Spleen (tissue), 11 donors: ENCODE results near the gene LRIT1. TPM values are rescaled to one million over a fixed set of nuclear protein-coding genes. Genes with fewer than 3 reads are reported as not detected.

Experiments
- DNase-seq: peaks from one replicate; pipeline ENCODE4 v3.0.0-alpha.2; 2020
- H3K27ac ChIP-seq, 8 donors: fragments of 200-600 bp; sonication (generic) in 7 of 8; 1 replicate in 4 of 8; 2 replicates in 4 of 8; pipeline versions ENCODE4 v1.5.0 to v1.8.0; 2016 to 2021; ENCODE audit warnings: inconsistent platforms in 4 of 8, mild to moderate bottlenecking in 4 of 8, moderate library complexity in 1 of 8
- H3K27me3 ChIP-seq, 7 donors: fragments of 200-600 bp; sonication (generic) in 6 of 7; replicated peaks in 1 of 7; 1 replicate in 4 of 7; 2 replicates in 3 of 7; pipeline versions ENCODE4 v1.5.0 to v1.8.0; 2016 to 2021; ENCODE audit warnings: inconsistent platforms in 3 of 7, mild to moderate bottlenecking in 1 of 7
- H3K36me3 ChIP-seq, 6 donors: fragments of 200-600 bp; sonication (generic) in 5 of 6; 1 replicate in 4 of 6; 2 replicates in 2 of 6; pipeline versions ENCODE4 v1.5.0 to v1.8.0; 2016 to 2021; ENCODE audit warnings: inconsistent platforms in 2 of 6
- H3K4me1 ChIP-seq, 6 donors: fragments of 200-600 bp; sonication (generic) in 5 of 6; 1 replicate in 3 of 6; 2 replicates in 3 of 6; pipeline versions ENCODE4 v1.5.0 to v1.8.0; 2016 to 2021; ENCODE audit warnings: inconsistent platforms in 3 of 6
- H3K4me3 ChIP-seq, 8 donors: fragments of 200-600 bp; sonication (generic) in 7 of 8; 1 replicate in 4 of 8; 2 replicates in 4 of 8; pipeline versions ENCODE4 v1.5.0 to v1.8.0; 2016 to 2021; ENCODE audit warnings: inconsistent platforms in 4 of 8, mild to moderate bottlenecking in 4 of 8, moderate library complexity in 2 of 8
- H3K9me3 ChIP-seq, 8 donors: fragments of 200-600 bp; sonication (generic) in 7 of 8; 1 replicate in 4 of 8; 2 replicates in 4 of 8; pipeline versions ENCODE4 v1.5.0 to v1.8.0; 2016 to 2021; ENCODE audit warnings: inconsistent platforms in 4 of 8
- CTCF ChIP-seq, 11 experiments: fragments of 200-600 bp in 7 of 11; fragments of 450-650 bp in 4 of 11; sonication (generic) in 4 of 11; IDR thresholded peaks in 8 of 11; conservative IDR thresholded peaks in 3 of 11; 1 replicate in 7 of 11; 2 replicates in 4 of 11; pipeline versions ENCODE4 v1.4.0 to v1.8.0; 2016 to 2021; ENCODE audit warnings: antibody characterized with exemption in 11 of 11, inconsistent platforms in 4 of 11, mild to moderate bottlenecking in 1 of 11
- POLR2A ChIP-seq, 3 donors: fragments of 450-650 bp; IDR thresholded peaks; one replicate each; pipeline ENCODE4 v1.5.1; 2017; ENCODE audit warnings: antibody characterized with exemption in 3 of 3, mild to moderate bottlenecking in 1 of 3
- POLR2AphosphoS5 ChIP-seq, 3 donors: sonication (generic); formaldehyde crosslinking; IDR thresholded peaks; one replicate each; pipeline ENCODE4 v1.5.1; 2017; ENCODE audit warnings: antibody characterized with exemption in 3 of 3
- WGBS, 5 donors: extraction: QIAGEN DNeasy Blood & Tissue Kit in 3 of 5; methylation state at CpG; one replicate each; pipeline versions ENCODE4 v1.1.5 to v1.1.7; 2013 to 2018; 5-methylcytosine and 5-hydroxymethylcytosine counted together
- intact Hi-C: fragments of 100-400 bp; cut with DNase I; formaldehyde crosslinking; loops from one replicate; pipeline ENCODE4 v1.15.0; 2023; ENCODE audit warnings: low total_unique reads
- polyA plus RNA-seq, 3 donors: library from polyadenylated mRNA; stranded (reverse); fragments of 200-250 nt; gene quantifications; one replicate each; pipeline ENCODE4 v1.2.1, GENCODE V29; 2013
- total RNA-seq, 7 donors: library from RNA; depleted of rRNA in 3 of 7; stranded (reverse); fragments of >200 nt in 3 of 7; fragmentation: NEBNext Ultra II Directional in 4 of 7; extraction: Animal tissue kit (Norgen Biotek cat#: 25700) in 4 of 7; gene quantifications; one replicate each; pipeline versions ENCODE4 v1.1.0 to v1.2.1, GENCODE V29; 2016 to 2021
- donor health status: healthy with polysubstance abuse.
- donor health status: DM: no; HTN: no; CAD: no; lungs with moderate emphysema.
- donor health status: DM: no; HTN: no; CAD: no.
- donor health status: Bipolar disorder and iron deficiency.
- donor health status: healthy.
- donor health status: DM: no; HTN: no; CAD: no.
- donor health status: DM: yes; HTN: yes; CAD: no.

The LRIT1 gene
- total and polyA plus RNA-seq, 10 donors: not detected

DNA sequence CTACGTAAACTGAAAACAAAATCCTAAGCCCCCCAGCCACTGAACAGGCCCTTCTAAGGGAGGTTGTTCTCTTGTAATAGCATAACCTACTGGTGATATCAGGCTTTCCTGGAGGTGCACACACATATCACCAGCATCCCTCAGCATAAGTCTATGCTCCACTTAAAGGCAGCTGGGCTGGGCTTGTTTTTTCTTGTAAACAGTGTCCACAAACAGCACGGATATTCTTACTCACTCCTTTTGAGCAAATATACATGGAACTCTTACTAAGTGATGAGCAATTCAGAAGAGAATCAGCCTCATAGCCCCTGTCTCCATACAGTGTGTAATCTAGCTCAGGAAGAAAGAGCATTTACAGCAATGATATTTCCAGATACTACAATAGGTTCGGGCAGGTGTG lies 2.4 kb downstream of the LRIT1 start:
- Histone ChIP-seq H3K27ac (no peak overlapping the region), H3K4me3 (no peak overlapping the region), H3K9me3 (no peaks in the 10 kb centered on the region), H3K4me1 (no peaks in the 10 kb centered on the region), H3K36me3 (no peaks in the 10 kb centered on the region), H3K27me3 (peaks cover 0 to 26% (median 5%) of the 10 kb centered on the region in 7 donors)
- whole genome bisulfite sequencing, 5 donors: 86 to 92% (median 89%) methylated on average over 3 of the region's 3 CpGs
- no peak for DNase-seq
- intact Hi-C loops: no loop called here
- TF ChIP-seq POLR2AphosphoS5 (IDR thresholded peaks at IDR 0.05): no peak
- no peak for TF ChIP-seq POLR2A (IDR thresholded peaks at IDR 0.05)
- TF ChIP-seq CTCF (IDR thresholded peaks at IDR 0.05 in 8 of 11, conservative IDR thresholded peaks at IDR 0.05 in 3 of 11): no peak

GRCh38 chr10:84237199-84238051 lies 3.9 kb downstream of the LRIT1 start:
- 51 to 63% (median 53%) methylated on average over 24 to 52 of the region's 52 CpGs for WGBS, 5 donors
- DNase-seq: no peak
- TF ChIP-seq CTCF (IDR thresholded peaks at IDR 0.05 in 8 of 11, conservative IDR thresholded peaks at IDR 0.05 in 3 of 11) (no peak), POLR2AphosphoS5 (IDR thresholded peaks at IDR 0.05) (no peak), POLR2A (IDR thresholded peaks at IDR 0.05) (no peak)
- intact Hi-C loops: no loop called here
- H3K27me3 ChIP-seq: peaks cover 0 to 35% (median 5%) of the 10 kb centered on the region in 7 donors
- no peaks in the 10 kb centered on the region for H3K4me1 ChIP-seq
- no peak overlapping the region for H3K27ac ChIP-seq
- H3K36me3 ChIP-seq: no peaks in the 10 kb centered on the region
- H3K9me3 ChIP-seq: no peaks in the 10 kb centered on the region
- H3K4me3 ChIP-seq: no peak overlapping the region

DNA sequence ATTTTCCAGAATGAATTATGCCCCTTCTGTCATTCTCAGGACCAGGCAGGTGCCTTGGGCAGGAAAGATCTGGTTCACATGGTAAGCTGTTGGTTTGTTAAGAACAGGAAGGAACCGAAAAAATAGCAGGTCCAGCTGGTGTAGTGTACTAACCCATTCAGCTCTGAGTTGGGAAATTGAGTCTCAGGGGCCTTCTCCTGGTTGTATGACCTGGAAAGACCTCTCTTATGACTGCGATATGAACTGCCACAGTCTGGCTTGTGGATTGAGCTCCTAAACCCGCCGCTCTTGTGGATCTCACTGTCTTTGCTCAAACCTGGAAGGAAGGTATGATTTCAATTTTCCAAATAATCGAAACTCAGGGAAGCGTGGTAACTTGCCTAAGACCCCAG lies 4.5 kb downstream of the LRIT1 start:
- no peaks in the 10 kb centered on the region for H3K4me1 ChIP-seq
- H3K27ac ChIP-seq: no peak overlapping the region
- no peak overlapping the region for H3K4me3 ChIP-seq
- intact Hi-C loops: no loop called here
- H3K9me3 ChIP-seq: no peaks in the 10 kb centered on the region
- no peak for DNase-seq
- WGBS, 5 donors: 76 to 84% (median 80%) methylated on average over 6 of the region's 6 CpGs
- peaks cover 0 to 37% (median 5%) of the 10 kb centered on the region in 7 donors for H3K27me3 ChIP-seq
- no peak for TF ChIP-seq POLR2AphosphoS5 (IDR thresholded peaks at IDR 0.05)
- no peak for TF ChIP-seq POLR2A (IDR thresholded peaks at IDR 0.05)
- TF ChIP-seq CTCF (IDR thresholded peaks at IDR 0.05 in 8 of 11, conservative IDR thresholded peaks at IDR 0.05 in 3 of 11): no peak
- no peaks in the 10 kb centered on the region for H3K36me3 ChIP-seq

DNA sequence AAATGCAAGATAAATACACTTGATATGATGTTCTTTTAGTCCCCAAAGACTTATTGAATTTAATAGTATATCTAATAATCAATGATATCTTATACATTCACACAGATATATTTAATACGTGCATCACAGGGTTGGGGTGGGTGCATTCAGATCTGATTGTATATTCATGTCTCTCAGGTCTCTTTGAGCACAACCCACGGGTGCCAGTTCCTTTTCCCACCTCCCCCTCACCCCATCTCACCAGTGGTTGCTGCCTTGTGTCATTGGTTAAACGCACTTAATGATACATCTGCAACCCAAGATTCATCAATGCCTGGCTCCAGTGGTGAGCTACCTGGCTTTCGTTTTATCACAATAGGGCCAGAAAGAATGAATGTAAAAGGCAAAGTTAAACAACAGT lies 6.2 kb downstream of the LRIT1 start:
- H3K36me3 ChIP-seq: no peaks in the 10 kb centered on the region
- H3K4me1 ChIP-seq: no peaks in the 10 kb centered on the region
- no peak overlapping the region for H3K27ac ChIP-seq
- no peak overlapping the region for H3K4me3 ChIP-seq
- peaks cover 0 to 37% (median 5%) of the 10 kb centered on the region in 7 donors for H3K27me3 ChIP-seq
- intact Hi-C loops: no loop called here
- TF ChIP-seq POLR2A (IDR thresholded peaks at IDR 0.05) (no peak), POLR2AphosphoS5 (IDR thresholded peaks at IDR 0.05) (no peak), CTCF (IDR thresholded peaks at IDR 0.05 in 8 of 11, conservative IDR thresholded peaks at IDR 0.05 in 3 of 11) (no peak)
- WGBS, 5 donors: 73 to 87% (median 78%) methylated on average over 4 of the region's 4 CpGs
- DNase-seq: no peak
- no peaks in the 10 kb centered on the region for H3K9me3 ChIP-seq
